T follicular helper cell (primary cell): ENCODE measurements around the gene CST1.
"Not testable (repeated sequence)": the region's sequence is repeated elsewhere in the genome, so short reads cannot be mapped to it uniquely, and the experiment has no call there.

Source experiments
- DNase-seq: peaks from one replicate; pipeline ENCODE4 v3.0.0-alpha.2; 2020; ENCODE audit warnings: low read depth
- total RNA-seq, 2 experiments: gene quantifications; one replicate each; lab custom pipeline; 2026; lab: John Stamatoyannopoulos, UW

The CST1 gene
- total RNA-seq: 0 reads per million in 2 experiments

GRCh38 chr20:23750786-23751185 lies at the start of gene CST1:
CST1 (minus strand) TSS chr20:23750935; CDS start chr20:23750866, 69 bp downstream.
- DNase-seq: not testable (repeated sequence)

- not testable (repeated sequence) for DNase-seq
These were observed 48.6 kb upstream of the CST1 start for GRCh38 chr20:23799216-23799847.

GRCh38 chr20:23795526-23795925 lies 44.8 kb upstream of the CST1 start:
- no peak for DNase-seq

- no peak for DNase-seq
These were observed 44.1 kb upstream of the CST1 start for GRCh38 chr20:23794841-23795240.

GRCh38 chr20:23794065-23794464 lies 43.3 kb upstream of the CST1 start:
- DNase-seq: no peak

- DNase-seq: no peak
These were observed 32.7 kb upstream of the CST1 start for GRCh38 chr20:23783447-23783846.

GRCh38 chr20:23782366-23782983 lies 31.7 kb upstream of the CST1 start:
- DNase-seq: no peak

- not testable (repeated sequence) for DNase-seq
These were observed 27.9 kb upstream of the CST1 start for GRCh38 chr20:23778676-23779075.

- not testable (repeated sequence) for DNase-seq
These were observed 26.6 kb upstream of the CST1 start for GRCh38 chr20:23777380-23777779.

- DNase-seq: no peak
These were observed 25.5 kb upstream of the CST1 start for GRCh38 chr20:23776067-23776771.

- no peak for DNase-seq
These were observed 23.3 kb upstream of the CST1 start for GRCh38 chr20:23774081-23774480.

GRCh38 chr20:23773579-23773978 lies 22.8 kb upstream of the CST1 start:
- DNase-seq: no peak

GRCh38 chr20:23773127-23773526 lies 22.4 kb upstream of the CST1 start:
- DNase-seq: no peak

GRCh38 chr20:23772074-23772473 lies 21.3 kb upstream of the CST1 start:
- no peak for DNase-seq

GRCh38 chr20:23770384-23770783 lies 19.6 kb upstream of the CST1 start:
- DNase-seq: no peak

- not testable (repeated sequence) for DNase-seq
These were observed 17.8 kb upstream of the CST1 start for GRCh38 chr20:23768520-23768919.

GRCh38 chr20:23766531-23766930 lies 15.8 kb upstream of the CST1 start:
- no peak for DNase-seq

GRCh38 chr20:23765578-23765977 lies 14.8 kb upstream of the CST1 start:
- no peak for DNase-seq

- not testable (repeated sequence) for DNase-seq
These were observed 13.9 kb upstream of the CST1 start for GRCh38 chr20:23764630-23765029.

GRCh38 chr20:23763345-23763744 lies 12.6 kb upstream of the CST1 start:
- DNase-seq: no peak

- DNase-seq: no peak
These were observed 8.7 kb upstream of the CST1 start for GRCh38 chr20:23759306-23759940.

GRCh38 chr20:23756792-23757191 lies 6.1 kb upstream of the CST1 start:
- DNase-seq: not testable (repeated sequence)
